C4-2B (cell line): ENCODE measurements around the gene PIGH.

Experiments used
- ZFX ChIP-seq: fragments of 450-650 bp; IDR thresholded peaks from 2 replicates; pipeline ENCODE4 v1.6.1; 2017
- TF ChIP-seq, protein P1 (sequence below): fragments of 450-650 bp; conservative IDR thresholded peaks from 2 replicates; pipeline ENCODE4 v1.5.1; 2017; ENCODE audit warnings: mild to moderate bottlenecking

DNA sequence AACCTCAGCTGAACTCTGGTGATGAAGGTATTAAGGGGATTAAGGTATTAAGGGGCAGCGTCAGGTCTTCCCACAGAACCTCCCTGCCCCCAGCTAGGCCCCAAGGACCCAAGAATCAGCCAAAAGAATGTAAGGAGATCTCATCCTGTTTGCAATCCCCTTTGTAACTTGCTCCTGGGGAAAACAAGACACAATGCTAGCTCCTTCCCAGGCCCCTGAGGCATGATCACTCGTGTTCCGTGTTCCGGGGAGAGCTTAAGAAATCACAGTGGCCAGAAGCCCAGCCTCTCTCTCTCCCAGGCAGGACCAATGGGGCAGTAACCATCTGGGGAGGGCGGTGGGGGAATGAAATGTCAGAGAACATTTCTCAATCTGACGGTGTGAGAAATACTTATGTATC is 33.2 kb downstream of the PIGH start:
- TF ChIP-seq, protein P1, sequence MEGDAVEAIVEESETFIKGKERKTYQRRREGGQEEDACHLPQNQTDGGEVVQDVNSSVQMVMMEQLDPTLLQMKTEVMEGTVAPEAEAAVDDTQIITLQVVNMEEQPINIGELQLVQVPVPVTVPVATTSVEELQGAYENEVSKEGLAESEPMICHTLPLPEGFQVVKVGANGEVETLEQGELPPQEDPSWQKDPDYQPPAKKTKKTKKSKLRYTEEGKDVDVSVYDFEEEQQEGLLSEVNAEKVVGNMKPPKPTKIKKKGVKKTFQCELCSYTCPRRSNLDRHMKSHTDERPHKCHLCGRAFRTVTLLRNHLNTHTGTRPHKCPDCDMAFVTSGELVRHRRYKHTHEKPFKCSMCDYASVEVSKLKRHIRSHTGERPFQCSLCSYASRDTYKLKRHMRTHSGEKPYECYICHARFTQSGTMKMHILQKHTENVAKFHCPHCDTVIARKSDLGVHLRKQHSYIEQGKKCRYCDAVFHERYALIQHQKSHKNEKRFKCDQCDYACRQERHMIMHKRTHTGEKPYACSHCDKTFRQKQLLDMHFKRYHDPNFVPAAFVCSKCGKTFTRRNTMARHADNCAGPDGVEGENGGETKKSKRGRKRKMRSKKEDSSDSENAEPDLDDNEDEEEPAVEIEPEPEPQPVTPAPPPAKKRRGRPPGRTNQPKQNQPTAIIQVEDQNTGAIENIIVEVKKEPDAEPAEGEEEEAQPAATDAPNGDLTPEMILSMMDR: no peak
- TF ChIP-seq ZFX: no peak
